AG10803 (cell line): ENCODE results near the gene FGFBP1.

Experiments used
- DNase-seq: peaks from one replicate; pipeline ENCODE4 v3.0.0; 2010; ENCODE audit warnings: low read depth
- H3K4me3 ChIP-seq: 2 replicates; pipeline ENCODE4 v1.5.1; 2011; ENCODE audit warnings: mild to moderate bottlenecking, low read length, control low read depth
- CTCF ChIP-seq: conservative IDR thresholded peaks from 2 replicates; pipeline ENCODE4 v1.5.1; 2011; ENCODE audit warnings: mild to moderate bottlenecking, low read length, control low read depth, inconsistent platforms

The FGFBP1 gene

DNA sequence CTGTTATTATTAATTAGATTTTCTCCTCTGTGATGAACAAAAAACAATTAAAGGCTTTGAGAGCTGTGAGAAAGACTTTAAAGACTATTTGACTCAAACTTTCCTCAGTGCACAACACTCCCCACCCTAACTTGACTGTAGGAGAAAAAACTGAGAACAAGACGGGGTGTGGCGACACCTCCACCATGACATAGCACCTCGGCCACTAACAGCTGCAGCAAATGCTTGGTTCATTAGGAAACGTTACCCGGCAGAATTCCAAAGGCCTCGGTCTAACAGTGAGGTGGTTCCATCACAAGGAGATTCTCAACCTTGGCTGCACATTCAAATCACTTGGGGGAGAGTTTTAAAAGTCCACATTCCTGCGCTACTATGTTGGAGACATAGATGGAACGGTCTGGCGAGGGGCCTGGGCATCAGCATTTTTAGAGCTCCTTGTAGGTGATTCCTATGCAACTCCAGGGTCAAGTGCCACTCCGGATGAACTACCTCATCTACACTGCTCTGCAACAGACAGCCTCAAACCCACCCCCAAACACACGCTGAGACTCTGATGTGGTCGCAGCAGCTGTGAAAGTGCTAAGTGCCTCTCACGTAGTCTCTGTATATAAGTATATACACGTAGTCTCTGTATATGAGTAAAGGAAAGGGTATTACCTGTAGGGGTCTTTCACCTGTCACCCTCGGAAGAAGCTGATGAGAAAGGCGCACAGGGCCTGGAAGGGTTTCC, 23.4 kb upstream of the FGFBP1 start:
- no peak for TF ChIP-seq CTCF
- DNase-seq, result no peak

GRCh38 chr4:15958562-15958961, 20.0 kb upstream of the FGFBP1 start:
- TF ChIP-seq CTCF, result no peak
- no peak for DNase-seq
- no peak overlapping the region for H3K4me3 ChIP-seq

More for the DNA sequence above, 23.4 kb upstream of the FGFBP1 start:
- H3K4me3 ChIP-seq, result no peak overlapping the region

DNA sequence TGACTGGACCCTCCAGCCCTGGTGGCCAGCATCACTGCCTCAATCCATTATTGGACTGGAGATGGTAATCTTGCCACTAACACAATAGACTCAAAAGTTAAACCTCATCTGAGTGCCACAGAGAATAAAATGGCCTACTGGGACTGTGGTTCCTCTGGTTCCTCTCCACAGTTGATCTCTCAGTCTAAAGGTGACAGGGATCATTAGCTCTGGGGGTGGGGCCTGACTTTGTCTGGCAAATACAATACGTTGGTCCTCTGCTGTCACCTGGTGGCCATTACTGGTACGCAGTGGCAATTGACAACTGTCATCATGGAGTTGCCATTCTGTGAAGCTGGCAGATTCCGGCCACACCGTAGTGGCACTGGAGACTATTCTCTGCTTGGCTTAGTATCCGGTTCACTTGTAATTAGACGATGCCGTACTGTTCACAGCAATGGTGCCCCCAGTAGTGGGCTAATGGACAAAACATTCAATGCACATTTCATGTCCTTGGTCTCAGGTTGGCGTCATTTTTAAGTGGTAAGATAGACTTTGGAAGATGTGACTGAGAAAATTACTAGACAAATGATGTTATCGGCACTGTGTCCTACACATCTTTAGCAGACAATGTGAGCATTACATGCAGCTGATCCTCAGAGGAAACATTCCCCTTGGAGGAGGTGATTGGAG, 17.8 kb upstream of the FGFBP1 start:
- no peak overlapping the region for H3K4me3 ChIP-seq
- peak; percentile 99 for TF ChIP-seq CTCF
- peak; percentile 48 for DNase-seq

DNA sequence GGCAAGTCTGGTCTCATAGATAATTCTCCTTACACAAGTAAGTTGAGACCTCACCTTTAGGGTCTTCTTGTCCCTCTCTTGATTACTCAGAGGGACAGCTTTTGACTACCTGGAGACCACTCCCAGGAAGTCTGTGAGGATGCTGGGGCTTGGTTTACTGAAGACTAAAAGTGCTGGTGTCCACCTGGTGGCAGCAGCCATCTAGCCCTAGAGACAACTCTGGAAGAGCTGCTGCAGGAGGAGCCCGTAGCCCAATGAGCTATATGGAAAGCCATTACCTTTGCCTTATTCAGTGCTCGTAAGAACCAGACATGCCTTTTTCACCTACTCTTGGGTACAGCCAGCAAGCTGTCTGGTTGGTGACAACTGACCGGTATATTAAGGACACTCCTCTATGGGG, 17.1 kb upstream of the FGFBP1 start:
- no peak for DNase-seq
- H3K4me3 ChIP-seq, result no peak overlapping the region
- peak; percentile 37 for TF ChIP-seq CTCF

DNA sequence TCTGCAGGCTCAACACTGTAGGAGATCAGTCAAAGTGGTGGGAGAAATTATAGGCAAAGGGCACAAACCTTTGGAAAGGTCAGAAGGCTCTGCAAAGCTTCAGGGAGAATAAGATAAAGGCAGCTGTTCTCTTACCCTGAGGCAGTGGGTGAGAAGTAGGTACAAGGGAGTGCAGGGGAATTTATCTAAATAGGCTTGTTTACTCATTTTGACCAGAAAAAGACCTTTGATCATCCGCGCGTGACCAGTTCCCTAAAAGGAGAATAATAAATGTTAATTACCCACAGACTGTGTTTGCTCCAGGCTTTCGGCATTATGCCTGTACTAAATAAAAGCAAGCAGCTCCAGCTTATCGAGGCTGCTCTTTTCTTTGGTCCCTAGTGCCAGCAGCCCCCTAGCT, 15.1 kb upstream of the FGFBP1 start:
- no peak for TF ChIP-seq CTCF
- no peak overlapping the region for H3K4me3 ChIP-seq
- no peak for DNase-seq

GRCh38 chr4:15951781-15952180, 13.2 kb upstream of the FGFBP1 start:
- TF ChIP-seq CTCF, result no peak
- DNase-seq, result no peak
- no peak overlapping the region for H3K4me3 ChIP-seq

DNA sequence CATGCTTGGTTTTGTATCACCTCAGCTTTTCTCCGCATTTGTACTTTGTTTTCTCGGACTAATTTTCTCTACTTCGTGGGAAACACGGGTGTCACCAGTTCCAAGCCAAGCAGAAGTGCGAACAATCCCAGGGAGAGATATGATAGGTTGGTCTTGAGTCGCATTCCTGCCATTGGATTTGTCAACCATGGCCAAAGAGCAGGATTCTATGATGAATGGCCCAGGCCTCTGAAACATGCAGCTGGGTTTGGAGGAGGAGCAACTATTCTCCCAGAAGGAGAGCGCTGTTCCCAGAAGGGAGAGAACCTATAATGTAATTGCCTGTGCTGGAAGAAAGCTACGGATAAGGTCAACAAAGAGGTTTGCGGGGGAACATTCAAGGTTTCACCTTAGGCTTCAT, 10.3 kb upstream of the FGFBP1 start:
- TF ChIP-seq CTCF, result no peak
- DNase-seq, result no peak
- H3K4me3 ChIP-seq, result no peak overlapping the region
